ENCODE results near the gene DNAJC7.

The DNAJC7 gene

DNA sequence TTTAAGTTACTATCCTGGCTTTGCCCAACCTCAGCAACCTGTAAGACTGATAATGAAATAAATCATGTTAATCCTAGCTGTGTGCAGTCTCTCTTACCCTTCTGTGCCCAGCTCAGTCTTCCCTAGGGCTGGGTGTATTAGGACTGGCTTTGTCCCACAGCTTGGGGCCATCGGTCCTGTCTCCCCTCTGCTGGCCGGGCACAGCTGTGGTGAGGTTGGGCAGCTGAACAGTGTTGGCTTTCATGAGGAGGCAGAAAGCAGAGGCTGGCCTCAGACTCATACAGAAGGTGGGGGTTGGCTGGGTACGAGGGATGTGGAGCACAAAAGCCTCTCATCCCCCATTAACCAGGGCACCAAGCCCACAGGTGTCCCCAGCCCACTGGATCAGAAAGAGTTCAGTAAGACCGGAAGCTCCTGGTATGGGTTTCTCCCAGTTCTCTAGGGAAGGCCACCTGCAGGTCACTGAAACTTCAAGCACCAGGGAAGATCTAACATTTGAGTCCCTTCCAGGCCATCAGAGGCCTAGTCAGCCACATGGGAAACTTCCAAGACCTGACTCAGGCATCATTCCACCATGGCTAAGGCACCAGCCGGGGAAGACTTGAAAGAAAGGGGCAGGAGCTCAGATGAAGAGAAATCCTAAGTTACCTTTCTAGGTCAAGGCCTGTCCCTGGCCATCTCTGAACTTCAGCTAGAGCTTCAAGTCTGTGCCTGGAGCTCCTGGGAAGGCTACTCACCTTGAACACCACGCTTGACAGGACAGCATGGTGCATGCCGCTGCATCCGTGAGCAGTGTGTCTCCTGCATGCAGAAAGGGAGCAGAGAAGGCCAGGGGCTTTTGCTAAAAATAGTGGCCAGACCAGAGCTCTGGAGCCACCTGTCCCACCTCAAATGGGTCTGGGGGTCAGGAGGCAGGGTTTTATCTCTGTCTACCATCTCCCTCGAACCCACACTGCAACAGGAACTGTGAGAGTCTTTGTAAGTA, 41.8 kb downstream of the DNAJC7 start:
- TF ChIP-seq, protein P1, sequence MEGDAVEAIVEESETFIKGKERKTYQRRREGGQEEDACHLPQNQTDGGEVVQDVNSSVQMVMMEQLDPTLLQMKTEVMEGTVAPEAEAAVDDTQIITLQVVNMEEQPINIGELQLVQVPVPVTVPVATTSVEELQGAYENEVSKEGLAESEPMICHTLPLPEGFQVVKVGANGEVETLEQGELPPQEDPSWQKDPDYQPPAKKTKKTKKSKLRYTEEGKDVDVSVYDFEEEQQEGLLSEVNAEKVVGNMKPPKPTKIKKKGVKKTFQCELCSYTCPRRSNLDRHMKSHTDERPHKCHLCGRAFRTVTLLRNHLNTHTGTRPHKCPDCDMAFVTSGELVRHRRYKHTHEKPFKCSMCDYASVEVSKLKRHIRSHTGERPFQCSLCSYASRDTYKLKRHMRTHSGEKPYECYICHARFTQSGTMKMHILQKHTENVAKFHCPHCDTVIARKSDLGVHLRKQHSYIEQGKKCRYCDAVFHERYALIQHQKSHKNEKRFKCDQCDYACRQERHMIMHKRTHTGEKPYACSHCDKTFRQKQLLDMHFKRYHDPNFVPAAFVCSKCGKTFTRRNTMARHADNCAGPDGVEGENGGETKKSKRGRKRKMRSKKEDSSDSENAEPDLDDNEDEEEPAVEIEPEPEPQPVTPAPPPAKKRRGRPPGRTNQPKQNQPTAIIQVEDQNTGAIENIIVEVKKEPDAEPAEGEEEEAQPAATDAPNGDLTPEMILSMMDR (IDR thresholded peaks at IDR 0.05; ENCODE audit: borderline replicate concordance, insufficient read depth, low read depth, low read length) = no peak
- no peak overlapping the region for H3K4me3 ChIP-seq (ENCODE audit: low read depth, low read length)

DNA sequence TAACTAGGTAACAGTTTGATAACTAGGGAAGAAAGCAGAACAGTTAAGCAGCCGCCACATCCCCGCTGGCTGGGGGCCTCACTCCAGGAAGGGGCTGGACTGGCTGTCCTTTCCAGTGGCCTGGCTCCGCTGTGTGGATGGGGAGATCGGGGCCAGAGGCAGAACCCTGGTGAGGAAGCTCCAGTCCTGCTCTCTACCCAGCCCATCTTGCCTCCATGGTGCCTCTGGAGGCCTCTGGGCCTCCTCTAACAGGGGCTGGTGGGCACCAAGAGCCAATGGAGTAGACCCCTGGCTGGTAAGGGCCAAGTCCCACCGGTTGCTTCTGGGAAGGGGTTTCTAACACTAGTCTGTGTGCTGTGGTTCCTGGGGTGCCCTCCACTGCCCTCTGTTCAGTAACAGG, 42.6 kb downstream of the DNAJC7 start:
- TF ChIP-seq, protein P1 (IDR thresholded peaks at IDR 0.05; ENCODE audit: borderline replicate concordance, insufficient read depth, low read depth, low read length) = no peak
- no peak overlapping the region for H3K4me3 ChIP-seq (ENCODE audit: low read depth, low read length)

DNA sequence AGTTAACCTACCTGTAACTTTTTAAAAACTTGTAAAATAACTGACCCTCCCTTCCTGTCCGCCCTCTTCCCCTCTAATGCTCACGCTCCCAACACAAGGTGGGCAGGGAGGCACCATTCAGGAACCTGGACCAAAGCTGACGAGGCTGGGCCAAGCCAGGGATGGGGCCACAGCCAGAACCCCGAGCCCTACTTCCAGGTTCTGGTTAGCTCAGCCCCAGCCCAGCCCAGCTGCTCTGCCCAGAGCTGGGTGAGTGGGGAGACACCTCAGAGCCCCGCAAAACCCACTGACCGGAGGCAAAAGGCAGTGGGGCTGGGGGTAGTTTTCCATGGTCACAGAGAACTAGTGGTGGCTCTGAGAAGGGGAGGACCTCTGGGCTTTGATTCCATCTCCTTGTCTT, 43.2 kb downstream of the DNAJC7 start:
- TF ChIP-seq, protein P1 (IDR thresholded peaks at IDR 0.05; ENCODE audit: borderline replicate concordance, insufficient read depth, low read depth, low read length) = no peak
- no peak overlapping the region for H3K4me3 ChIP-seq (ENCODE audit: low read depth, low read length)

DNA sequence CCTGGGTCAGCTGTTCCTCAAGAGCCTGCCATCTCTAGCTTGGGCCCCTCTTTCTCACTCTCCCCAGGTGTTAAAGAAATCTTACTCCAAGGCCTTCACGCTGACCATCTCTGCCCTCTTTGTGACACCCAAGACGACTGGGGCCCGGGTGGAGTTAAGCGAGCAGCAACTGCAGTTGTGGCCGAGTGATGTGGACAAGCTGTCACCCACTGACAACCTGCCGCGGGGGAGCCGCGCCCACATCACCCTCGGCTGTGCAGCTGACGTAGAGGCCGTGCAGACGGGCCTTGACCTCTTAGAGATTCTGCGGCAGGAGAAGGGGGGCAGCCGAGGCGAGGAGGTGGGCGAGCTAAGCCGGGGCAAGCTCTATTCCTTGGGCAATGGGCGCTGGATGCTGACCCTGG, 43.8 kb downstream of the DNAJC7 start:
- TF ChIP-seq, protein P1 (IDR thresholded peaks at IDR 0.05; ENCODE audit: borderline replicate concordance, insufficient read depth, low read depth, low read length) = no peak
- H3K4me3 ChIP-seq (ENCODE audit: low read depth, low read length) = no peak overlapping the region

DNA sequence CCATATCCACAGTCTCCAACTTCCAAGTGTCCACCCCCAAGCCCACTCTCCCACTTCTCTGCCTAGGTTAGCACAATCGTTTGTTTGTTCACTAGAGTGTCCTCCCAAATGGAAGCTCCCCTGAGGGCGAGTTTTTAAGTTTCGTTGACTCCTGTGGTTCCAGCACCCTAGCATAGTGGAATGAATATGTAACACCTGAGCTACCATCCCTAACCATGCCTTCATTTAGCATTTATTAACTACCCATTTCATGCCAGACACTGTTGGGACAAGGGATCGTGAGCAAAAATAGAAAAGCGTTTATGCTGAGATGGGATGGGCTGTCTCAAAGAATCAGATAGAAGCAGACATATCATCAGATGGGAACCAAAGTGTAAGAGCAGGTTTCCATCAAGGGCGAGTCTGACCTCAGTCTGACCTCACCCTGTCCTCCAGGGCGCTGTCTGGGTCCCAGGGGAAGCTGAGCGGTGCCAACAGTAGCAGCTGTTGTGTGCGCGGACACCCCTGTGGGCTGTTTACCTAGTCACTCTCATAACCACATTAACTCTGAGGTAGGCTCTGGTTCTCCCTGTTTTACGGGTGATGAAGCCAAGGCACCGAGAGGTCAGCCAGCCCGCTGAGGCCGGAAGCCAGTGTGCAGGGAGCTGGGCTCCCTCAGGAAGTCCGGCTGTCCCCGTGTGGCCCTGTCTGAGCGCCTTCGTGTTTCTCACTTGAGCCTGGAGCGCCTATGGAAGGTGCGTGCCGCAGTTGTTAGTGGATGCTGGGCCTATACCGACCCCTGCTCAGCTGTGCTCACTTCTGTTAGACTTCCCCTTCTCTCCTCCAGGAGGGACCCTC, 44.5 kb downstream of the DNAJC7 start:
- H3K4me3 ChIP-seq (ENCODE audit: low read depth, low read length) = no peak overlapping the region
- TF ChIP-seq, protein P1 (IDR thresholded peaks at IDR 0.05; ENCODE audit: borderline replicate concordance, insufficient read depth, low read depth, low read length) = no peak

DNA sequence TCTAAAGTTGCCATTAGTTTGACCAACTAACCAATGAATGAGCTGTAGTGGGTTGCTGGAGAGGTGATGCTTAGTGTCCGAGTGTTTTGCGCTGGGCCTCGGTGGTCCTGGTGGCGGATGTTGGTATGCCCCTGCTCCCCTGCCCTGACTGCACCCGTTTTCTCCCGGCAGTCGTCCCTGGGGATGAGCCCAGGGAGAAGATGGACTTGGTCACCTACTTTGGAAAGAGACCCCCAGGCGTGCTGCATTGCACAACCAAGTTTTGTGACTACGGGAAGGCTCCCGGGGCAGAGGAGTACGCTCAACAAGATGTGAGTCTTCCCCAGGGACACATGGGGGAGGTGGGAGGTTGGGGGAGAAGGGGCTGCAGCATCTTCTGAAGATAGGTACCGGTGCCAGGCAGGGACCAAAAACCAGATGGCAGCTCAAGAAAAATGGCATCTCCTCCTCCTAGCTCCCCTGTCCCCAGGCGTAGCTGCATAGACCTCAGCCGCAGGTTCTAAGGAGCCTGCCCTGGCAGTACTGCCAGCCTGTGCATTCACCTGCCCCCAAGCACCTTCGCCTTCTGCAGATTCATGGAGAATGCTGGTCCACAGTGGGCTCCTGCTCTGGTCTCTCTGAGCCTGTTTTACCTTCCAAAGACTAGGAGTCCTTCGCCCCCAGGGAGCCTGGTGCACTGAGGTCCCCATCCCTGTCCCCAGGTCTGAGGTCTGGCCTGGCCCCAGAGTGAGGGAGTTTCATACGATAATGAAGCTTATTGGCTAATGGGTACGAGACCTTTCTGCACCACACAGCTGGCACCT, 45.3 kb downstream of the DNAJC7 start:
- TF ChIP-seq, protein P1 (IDR thresholded peaks at IDR 0.05; ENCODE audit: borderline replicate concordance, insufficient read depth, low read depth, low read length) = no peak
- H3K4me3 ChIP-seq (ENCODE audit: low read depth, low read length) = no peak overlapping the region
